Parathyroid adenoma (tissue), 2 donors: Measurements from ENCODE around the gene EIF2B2.

Experiments
- H2AFZ ChIP-seq: fragments of 300-600 bp; sonication (generic); one replicate; pipeline ENCODE4 v1.7.0; 2017; ENCODE audit warnings: antibody characterized with exemption, mild to moderate bottlenecking
- H3K27ac ChIP-seq: fragments of 300-600 bp; sonication (generic); one replicate; pipeline ENCODE4 v1.7.0; 2017
- H3K27me3 ChIP-seq: fragments of 300-600 bp; sonication (generic); one replicate; pipeline ENCODE4 v1.7.0; 2017; ENCODE audit warnings: low read length; ENCODE audit not compliant: control insufficient read depth, insufficient read depth
- H3K36me3 ChIP-seq: fragments of 300-600 bp; sonication (generic); one replicate; pipeline ENCODE4 v1.7.0; 2017; ENCODE audit warnings: low read length; ENCODE audit not compliant: control insufficient read depth, insufficient read depth
- H3K4me1 ChIP-seq: fragments of 300-600 bp; sonication (generic); one replicate; pipeline ENCODE4 v1.7.0; 2017; ENCODE audit warnings: control low read depth
- H3K4me2 ChIP-seq: fragments of 300-600 bp; sonication (generic); one replicate; pipeline ENCODE4 v1.7.0; 2017; ENCODE audit warnings: low read length
- H3K4me3 ChIP-seq: fragments of 300-600 bp; sonication (generic); one replicate; pipeline ENCODE4 v1.7.0; 2017; ENCODE audit warnings: low read depth, low read length
- H3K79me2 ChIP-seq: fragments of 300-600 bp; sonication (generic); one replicate; pipeline ENCODE4 v1.7.0; 2017; ENCODE audit warnings: control low read depth
- H3K9ac ChIP-seq: fragments of 300-600 bp; sonication (generic); one replicate; pipeline ENCODE4 v1.7.0; 2017; ENCODE audit warnings: mild to moderate bottlenecking
- H3K9me3 ChIP-seq: fragments of 300-600 bp; sonication (generic); one replicate; pipeline ENCODE4 v1.7.0; 2017; ENCODE audit warnings: low read length; ENCODE audit not compliant: control insufficient read depth
- CTCF ChIP-seq: fragments of 300-600 bp; sonication (generic); IDR thresholded peaks from one replicate; pipeline ENCODE4 v1.7.0; 2017; ENCODE audit warnings: antibody characterized with exemption, mild to moderate bottlenecking
- donor health status: primary hyperparathyroidism.

EIF2B2 gene

GRCh38 chr14:75030147-75030546 is 27.4 kb downstream of the EIF2B2 start:
- Histone ChIP-seq H3K79me2 (peaks cover 2% of the 10 kb centered on the region), H3K9me3 (no peaks in the 10 kb centered on the region), H3K4me2 (no peak overlapping the region), H3K4me1 (peaks cover 3% of the 10 kb centered on the region), H3K27me3 (no peaks in the 10 kb centered on the region), H3K27ac (no peak overlapping the region), H3K4me3 (no peak overlapping the region), H3K36me3 (no peaks in the 10 kb centered on the region), H3K9ac (no peak overlapping the region), H2AFZ (no peak overlapping the region)
- no peak for TF ChIP-seq CTCF

DNA sequence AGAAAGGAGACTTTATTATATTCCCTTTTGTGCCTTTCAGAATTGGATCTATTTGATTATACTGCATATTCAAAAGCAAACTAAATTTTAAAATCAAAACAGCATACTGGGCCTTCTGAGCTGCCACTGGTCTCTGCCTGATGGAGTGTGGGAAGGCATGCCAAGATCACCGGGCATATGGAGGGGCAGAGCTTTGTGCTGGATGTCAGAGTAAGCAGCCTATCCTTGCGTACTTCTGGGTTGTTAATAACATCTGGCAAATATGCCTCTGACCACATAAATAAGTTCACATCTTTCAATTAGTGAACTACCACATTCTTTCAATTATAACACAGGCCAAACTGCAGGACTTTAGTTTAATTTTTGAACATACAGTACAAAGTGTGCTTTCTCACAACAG is 30.2 kb downstream of the EIF2B2 start:
- Histone ChIP-seq H3K9ac (no peak overlapping the region), H3K36me3 (no peaks in the 10 kb centered on the region), H3K4me1 (peaks cover 3% of the 10 kb centered on the region), H3K79me2 (no peaks in the 10 kb centered on the region), H3K4me2 (no peak overlapping the region), H3K27ac (no peak overlapping the region), H3K4me3 (no peak overlapping the region), H3K9me3 (no peaks in the 10 kb centered on the region), H2AFZ (no peak overlapping the region), H3K27me3 (no peaks in the 10 kb centered on the region)
- TF ChIP-seq CTCF: no peak

DNA sequence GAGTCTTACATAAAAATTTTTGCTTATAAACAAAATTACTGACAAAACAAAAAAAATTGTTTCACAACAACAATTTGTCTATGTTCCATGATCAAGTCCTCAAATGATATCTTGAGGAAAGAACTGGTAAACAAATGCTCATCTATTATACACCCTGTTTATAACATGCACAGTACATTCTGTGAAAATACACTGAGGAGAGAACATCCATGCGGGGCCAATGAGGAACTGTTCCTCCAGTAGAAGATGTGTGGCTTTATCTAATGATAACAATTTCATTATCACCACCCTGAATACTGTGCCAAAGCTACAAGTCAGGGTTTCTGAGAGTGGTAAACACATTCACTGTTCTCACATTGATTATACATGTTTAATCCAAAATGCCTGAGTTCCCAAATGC is 37.8 kb downstream of the EIF2B2 start:
- Histone ChIP-seq H3K27me3 (no peaks in the 10 kb centered on the region), H3K36me3 (no peaks in the 10 kb centered on the region), H3K9ac (no peak overlapping the region), H3K4me2 (no peak overlapping the region), H3K9me3 (no peaks in the 10 kb centered on the region), H3K4me3 (no peak overlapping the region), H3K27ac (no peak overlapping the region), H3K4me1 (no peaks in the 10 kb centered on the region), H2AFZ (no peak overlapping the region), H3K79me2 (no peaks in the 10 kb centered on the region)
- no peak for TF ChIP-seq CTCF

DNA sequence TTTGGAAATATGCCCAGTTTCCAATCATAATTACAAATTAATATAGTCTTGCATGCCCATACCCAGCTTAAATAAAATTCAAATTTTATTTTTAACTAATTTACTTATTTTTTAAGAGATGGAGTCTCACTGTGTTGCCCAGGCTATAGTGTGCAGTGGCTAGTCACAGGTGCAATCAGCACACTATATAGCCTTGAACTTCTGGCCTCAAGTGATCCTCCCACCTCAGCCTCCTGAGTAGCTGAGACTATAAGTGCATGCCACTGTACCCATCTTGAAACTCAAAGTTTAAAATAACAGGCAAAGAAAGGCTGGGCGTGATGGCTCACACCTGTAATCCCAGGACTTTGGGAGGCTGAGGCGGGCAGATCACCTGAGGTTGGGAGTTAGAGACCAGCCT is 38.2 kb downstream of the EIF2B2 start:
- Histone ChIP-seq H3K36me3 (no peaks in the 10 kb centered on the region), H3K9me3 (no peaks in the 10 kb centered on the region), H3K4me2 (no peak overlapping the region), H3K27me3 (no peaks in the 10 kb centered on the region), H3K9ac (no peak overlapping the region), H3K4me3 (no peak overlapping the region), H3K79me2 (no peaks in the 10 kb centered on the region), H2AFZ (no peak overlapping the region), H3K27ac (no peak overlapping the region), H3K4me1 (no peaks in the 10 kb centered on the region)
- no peak for TF ChIP-seq CTCF

GRCh38 chr14:75041613-75042012 is 38.9 kb downstream of the EIF2B2 start:
- no peak for TF ChIP-seq CTCF
- no peaks in the 10 kb centered on the region for H3K27me3 ChIP-seq
- H3K79me2 ChIP-seq: no peaks in the 10 kb centered on the region
- H3K9ac ChIP-seq: no peak overlapping the region
- H3K4me1 ChIP-seq: no peaks in the 10 kb centered on the region
- no peaks in the 10 kb centered on the region for H3K36me3 ChIP-seq
- H3K4me3 ChIP-seq: no peak overlapping the region
- no peak overlapping the region for H3K4me2 ChIP-seq
- no peaks in the 10 kb centered on the region for H3K9me3 ChIP-seq
- no peak overlapping the region for H2AFZ ChIP-seq
- H3K27ac ChIP-seq: no peak overlapping the region
